GM18526 (cell line): ENCODE data around the gene LDLRAP1.

Experiments used
- POLR2A ChIP-seq: IDR thresholded peaks from 3 replicates; pipeline ENCODE4 v1.6.1; 2011; ENCODE audit not compliant: insufficient read length; ENCODE audit errors: extremely low read depth

Gene LDLRAP1

DNA sequence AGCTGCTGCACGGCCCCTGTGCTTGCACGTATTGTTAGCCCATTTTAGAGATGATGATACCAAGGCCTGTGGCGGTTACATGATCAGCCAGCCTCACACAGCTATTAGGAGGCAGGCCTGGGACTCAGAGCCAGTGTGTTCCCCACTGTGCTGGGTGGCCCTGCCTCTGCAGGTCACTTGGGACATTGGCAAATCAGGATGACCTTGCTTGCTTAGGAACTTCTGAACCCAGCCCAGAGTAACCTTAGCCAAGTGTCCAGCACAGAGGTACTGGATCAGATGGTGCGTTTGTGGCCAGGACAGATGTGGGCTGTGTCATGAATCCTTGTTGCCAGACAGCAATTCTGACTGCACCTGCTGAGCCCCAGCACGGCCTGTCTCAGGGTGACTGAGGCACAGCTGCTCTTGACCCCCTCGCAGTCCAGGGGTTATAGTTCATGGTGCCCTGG is 28.1 kb downstream of the LDLRAP1 start:
- no peak for TF ChIP-seq POLR2A

- TF ChIP-seq POLR2A, result no peak
Observed at GRCh38 chr1:25572107-25572506, 28.7 kb downstream of the LDLRAP1 start.

DNA sequence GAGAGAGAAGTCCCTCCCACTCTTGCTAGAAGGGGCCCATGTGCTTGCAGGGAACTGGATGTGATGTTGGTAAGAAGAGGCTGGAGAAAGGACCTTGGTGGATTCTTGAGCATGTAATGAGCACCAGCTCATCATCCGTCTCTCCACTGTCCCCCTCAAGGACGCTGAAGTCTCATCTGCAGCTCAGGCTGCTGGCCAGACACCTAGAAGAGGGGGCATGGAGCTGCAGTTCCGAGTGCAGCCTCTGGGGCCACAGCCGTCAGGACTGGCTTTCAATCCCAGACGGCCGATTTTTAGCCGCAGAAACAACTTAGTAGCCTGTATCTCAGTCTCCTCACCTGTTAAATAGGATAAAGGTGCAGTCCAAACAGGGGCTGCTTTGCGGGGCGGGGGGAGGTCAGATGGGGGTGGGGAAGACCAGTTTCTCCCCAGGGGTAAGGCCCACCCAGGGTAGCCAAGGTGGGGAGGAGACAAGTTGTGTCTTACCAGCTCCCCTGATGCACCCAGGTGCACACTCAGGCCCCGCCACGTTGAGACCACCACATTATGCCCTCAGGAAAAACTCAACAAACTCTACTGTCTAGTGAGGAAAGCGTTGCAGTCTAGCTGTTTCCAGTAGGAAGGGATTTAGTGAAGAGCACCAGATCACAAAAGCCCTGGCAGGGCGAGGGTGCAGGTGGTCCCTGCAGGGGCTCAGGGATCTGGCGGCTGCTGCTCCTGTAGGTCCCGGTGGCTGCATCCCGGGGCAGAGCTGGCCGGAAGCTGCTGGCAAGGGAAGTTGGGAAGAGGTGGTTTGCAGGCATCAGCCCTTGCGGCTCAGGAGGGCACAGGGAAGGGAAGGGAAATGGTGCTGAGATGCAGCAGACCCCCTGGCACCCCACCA is 29.5 kb downstream of the LDLRAP1 start:
- TF ChIP-seq POLR2A, result no peak

- no peak for TF ChIP-seq POLR2A
Observed at GRCh38 chr1:25573591-25573930, 30.2 kb downstream of the LDLRAP1 start.

DNA sequence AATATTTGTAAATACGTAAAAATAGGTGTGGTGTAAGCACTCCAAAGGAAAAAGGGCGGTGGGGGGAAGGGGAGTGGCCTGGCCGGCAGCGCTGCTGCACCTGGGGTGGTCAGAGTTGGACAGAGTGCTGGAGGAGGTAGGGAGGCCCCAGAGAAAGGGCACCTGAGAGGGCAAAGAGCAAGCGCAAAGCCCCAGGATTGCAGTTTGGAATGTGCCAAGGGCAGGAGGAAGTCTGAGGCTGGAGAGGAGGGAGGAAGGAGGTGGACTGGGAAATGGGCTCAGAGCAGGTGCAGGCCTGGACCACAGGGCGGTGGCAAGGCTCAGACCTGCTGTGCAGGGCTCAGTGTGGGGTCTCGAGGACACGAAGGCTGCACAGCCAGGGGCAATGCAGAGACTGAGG is 30.6 kb downstream of the LDLRAP1 start:
- TF ChIP-seq POLR2A, result no peak

- no peak for TF ChIP-seq POLR2A
Observed at GRCh38 chr1:25575191-25575590, 31.8 kb downstream of the LDLRAP1 start.

DNA sequence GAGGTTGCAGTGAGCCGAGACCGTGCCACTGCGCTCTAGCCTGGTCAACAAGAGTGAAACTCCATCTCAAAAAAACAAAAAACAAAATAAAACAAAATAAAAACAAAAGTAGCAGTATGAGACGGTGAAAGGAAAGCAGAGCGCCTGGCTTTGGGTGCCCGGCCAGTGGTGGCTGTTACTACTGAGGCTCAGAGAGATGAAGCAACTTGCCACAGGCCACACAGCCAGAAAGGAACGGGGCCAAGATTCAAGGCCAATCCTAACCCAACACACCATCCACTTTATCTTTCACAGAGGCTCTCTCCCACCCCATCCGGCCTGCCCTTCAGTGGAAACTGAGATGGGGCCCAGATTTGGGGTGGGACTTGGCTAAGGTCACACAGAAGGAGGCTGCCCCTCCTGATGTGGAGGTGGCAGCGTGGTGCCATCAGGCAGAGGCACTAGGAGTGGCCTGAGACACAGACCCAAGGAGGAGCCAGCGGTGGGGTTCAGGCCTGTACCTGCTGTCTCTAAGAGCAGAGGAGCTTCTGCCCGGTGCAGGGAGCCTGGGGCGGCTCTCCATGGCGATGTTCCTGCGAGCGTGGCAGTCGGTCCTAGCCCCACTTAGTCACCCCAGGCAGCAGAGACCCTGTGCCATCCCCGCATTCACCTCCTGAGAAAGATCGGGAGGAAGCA is 33.2 kb downstream of the LDLRAP1 start:
- no peak for TF ChIP-seq POLR2A

DNA sequence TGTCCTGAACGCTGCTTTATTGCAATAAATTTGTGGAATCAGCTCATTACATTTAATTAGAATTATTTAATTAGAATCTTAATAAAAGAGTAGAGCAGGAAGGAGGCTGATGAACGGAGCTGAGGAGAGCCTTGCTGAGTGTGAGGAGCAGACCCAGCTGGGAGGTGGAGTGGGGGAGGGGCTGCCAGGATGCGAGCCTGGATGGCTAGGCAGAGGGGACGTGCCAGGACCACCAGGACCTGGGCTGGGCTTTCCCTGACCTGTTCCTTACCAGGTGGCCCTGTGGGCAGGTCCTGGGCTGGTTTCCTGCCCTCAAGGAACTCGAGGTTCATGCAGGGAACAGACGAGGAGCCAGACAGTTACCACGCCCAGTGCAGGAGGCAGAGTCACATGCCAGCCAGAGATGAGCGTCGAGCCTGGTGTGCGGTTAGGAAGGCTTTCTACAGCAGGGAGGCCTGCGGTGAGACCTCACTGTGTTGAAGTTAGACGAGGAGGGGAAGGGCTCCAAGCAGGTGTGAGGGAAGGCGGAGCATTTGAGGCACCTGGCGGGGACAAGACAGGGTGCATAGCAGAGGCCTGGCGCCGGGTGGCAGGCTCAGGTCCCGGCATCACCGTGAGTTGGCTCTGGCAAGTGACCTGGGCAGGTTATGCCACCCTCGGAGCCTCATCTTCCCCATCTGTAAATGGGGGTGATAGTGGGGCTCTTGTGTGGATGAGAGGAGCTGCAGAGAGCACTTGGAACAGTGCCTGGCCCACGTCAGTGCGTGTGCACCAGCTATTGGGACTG is 33.9 kb downstream of the LDLRAP1 start:
- TF ChIP-seq POLR2A, result no peak

DNA sequence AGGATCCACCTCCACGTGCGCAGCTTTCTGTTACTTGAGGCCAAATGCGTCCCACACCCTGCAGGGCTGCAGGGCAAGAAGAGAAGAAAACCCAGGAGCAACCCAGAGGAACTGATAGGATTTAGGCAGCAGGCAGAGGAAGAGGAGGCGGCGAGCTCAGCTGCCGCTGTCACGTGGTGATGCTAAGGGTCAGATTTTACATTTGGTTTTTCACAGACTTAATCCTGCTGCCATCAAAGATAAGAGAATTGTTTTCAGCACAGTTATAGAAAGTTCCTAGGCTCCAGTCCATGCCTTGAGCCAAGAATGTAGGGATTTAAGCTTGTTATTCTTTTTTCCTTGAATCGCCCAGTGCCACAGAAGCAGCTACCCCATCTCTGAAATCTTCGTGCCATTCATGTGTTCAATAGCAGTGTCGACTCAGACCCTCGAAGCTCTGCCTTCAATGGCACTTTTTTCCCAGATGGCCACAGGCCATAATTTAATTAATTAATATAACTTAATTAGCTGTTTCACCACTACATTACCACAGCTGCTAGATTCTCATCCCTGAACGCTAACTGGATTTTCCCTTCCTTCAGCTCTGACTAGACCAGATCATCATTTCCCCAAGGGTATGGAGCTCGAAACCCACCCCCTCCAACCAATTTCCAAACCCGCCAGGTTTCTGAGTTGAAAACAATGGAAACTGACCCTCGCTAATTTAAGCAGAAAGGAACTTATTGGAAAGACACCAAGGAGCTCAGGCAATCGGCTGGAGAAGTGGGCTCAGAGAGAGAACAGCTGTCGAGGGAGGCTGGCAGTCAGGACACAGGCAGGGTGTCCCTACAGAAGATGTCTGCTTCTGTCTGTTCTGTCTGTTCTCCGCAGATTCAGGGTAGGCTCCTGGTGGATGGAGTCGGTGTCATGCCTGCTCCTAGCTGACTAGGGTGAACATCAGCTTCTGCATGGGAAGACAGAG is 36.2 kb downstream of the LDLRAP1 start:
- TF ChIP-seq POLR2A, result no peak

DNA sequence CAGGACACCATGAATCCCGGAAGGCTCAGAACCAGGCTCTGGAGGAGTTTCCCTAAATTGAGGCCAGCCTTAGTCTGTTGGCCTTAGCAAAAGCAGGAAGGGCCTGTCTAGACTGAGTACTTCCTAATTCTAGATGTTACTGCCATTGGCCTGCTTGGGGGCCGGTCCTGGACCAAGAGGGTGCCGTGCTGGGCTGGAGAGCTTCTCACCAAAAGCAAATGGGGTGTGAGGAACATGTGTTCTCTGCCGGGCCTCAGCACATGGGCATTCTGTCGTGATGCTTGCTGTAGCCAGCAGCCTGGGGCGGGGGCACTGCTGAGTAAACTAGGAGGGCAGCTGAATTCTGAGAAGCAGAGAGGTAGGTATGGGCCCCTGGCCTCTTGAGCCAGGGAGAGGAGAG is 37.5 kb downstream of the LDLRAP1 start:
- no peak for TF ChIP-seq POLR2A

DNA sequence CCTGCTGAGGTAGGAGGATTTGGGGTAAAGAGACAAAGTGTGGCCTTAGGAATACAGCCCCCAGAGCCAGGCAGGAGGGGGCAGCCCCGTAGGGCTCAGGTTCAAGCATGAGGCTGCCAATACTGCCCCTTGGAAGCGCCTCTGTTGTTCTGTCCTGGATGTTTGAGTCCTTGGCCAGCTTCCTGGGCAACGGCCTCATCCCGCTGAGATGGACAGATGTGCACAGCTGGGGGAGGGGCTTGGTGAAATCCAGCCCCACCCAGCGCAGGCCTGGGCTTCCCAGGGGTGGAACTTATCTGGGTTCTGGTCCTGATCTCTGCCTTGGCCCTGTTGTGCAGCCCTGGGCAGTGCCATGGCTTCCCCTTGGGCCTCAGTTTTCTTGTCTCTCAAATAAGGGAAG is 38.4 kb downstream of the LDLRAP1 start:
- no peak for TF ChIP-seq POLR2A

- TF ChIP-seq POLR2A, result no peak
Observed at GRCh38 chr1:25583519-25584370, 40.3 kb downstream of the LDLRAP1 start.

GRCh38 chr1:25586181-25586588 is 42.8 kb downstream of the LDLRAP1 start:
- no peak for TF ChIP-seq POLR2A

- no peak for TF ChIP-seq POLR2A
Observed at GRCh38 chr1:25587290-25587689, 43.9 kb downstream of the LDLRAP1 start.
